Measurements from ENCODE around the gene C1orf52.

C1orf52 gene

DNA sequence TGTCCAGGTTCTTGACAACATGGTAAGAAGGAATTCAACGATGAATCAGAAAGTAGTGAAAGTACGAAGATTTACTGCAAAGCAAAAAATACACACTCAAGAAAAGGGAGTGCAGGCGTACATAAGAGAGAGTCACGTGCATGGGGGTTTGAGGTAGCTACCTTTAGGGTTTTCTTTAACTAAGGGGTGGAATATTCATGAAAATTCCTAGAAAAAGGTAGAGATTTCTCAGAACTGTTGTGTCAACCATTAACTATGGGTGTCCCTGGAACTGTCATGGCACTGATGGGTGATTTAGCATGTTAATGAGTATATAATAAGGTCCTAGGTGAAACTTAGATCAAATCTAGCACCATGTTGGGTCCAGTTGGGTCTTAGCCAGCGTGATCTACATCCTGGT is 36.1 kb downstream of the C1orf52 start:
- TF ChIP-seq, protein P1, sequence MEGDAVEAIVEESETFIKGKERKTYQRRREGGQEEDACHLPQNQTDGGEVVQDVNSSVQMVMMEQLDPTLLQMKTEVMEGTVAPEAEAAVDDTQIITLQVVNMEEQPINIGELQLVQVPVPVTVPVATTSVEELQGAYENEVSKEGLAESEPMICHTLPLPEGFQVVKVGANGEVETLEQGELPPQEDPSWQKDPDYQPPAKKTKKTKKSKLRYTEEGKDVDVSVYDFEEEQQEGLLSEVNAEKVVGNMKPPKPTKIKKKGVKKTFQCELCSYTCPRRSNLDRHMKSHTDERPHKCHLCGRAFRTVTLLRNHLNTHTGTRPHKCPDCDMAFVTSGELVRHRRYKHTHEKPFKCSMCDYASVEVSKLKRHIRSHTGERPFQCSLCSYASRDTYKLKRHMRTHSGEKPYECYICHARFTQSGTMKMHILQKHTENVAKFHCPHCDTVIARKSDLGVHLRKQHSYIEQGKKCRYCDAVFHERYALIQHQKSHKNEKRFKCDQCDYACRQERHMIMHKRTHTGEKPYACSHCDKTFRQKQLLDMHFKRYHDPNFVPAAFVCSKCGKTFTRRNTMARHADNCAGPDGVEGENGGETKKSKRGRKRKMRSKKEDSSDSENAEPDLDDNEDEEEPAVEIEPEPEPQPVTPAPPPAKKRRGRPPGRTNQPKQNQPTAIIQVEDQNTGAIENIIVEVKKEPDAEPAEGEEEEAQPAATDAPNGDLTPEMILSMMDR (IDR thresholded peaks at IDR 0.05; ENCODE audit: insufficient read depth, missing control alignments): no peak
- FAIRE-seq: no peak
- no peak for DNase-seq (ENCODE audit: insufficient read length, low spot score)

GRCh38 chr1:85220756-85221201 is 38.7 kb downstream of the C1orf52 start:
- no peak for FAIRE-seq
- DNase-seq (ENCODE audit: insufficient read length, low spot score): no peak
- TF ChIP-seq, protein P1 (IDR thresholded peaks at IDR 0.05; ENCODE audit: insufficient read depth, missing control alignments): no peak

DNA sequence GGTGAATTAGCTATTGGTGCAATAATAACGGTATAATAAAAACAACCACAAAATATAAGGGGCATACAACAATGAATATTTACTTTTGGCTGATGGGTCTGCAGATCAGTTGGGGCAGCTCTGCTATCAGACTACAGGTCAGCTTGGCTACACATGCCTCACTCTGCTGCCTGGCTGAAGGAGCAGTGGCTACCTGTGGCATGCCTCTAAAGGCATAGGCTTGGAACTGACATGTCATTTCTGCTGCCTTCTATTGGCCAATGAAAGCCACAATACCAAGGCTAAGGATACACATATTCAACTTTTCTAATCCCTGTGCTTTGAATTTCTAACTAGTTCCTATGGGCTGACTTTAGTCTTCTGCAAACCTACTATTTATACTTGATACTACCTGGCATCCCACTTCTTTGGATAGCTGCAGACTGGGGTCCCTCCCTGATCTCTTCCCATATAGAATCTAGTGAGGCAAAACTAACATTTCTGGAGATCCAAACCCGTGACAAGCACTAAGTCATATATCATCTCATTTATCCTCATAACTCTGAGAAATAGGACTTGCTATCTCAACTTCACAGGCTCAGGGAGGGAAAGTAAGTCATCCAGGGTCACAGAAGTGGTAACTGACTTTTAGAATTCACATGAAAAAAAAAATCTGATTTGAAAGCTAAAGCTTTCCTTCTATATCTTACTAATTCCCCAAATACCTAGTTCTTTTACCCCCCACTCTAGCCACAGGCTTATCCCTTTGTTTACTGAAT is 39.4 kb downstream of the C1orf52 start:
- DNase-seq (ENCODE audit: insufficient read length, low spot score) (no peak), FAIRE-seq (no peak)
- TF ChIP-seq, protein P1 (IDR thresholded peaks at IDR 0.05; ENCODE audit: insufficient read depth, missing control alignments): no peak

DNA sequence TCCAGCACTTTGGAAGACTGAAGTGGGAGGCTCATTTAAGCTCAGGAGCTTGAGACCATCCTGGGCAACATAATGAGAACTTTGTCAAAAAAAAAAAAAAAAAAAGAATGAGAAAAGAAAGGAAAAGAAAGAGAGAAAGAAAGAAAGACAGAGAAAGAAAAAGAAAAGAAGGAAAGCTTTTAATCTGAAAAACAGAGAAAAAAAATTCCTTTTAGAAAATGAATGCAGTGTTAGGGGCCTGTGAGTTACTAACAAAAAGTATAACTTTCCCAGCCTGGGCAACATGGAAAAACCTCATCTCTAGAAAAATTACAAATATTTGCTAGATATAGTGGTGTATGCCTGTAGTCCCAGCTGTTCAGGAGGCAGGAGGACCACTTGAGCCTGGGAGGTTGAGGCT is 42.8 kb downstream of the C1orf52 start:
- FAIRE-seq (no peak), DNase-seq (ENCODE audit: insufficient read length, low spot score) (no peak)
- TF ChIP-seq, protein P1 (IDR thresholded peaks at IDR 0.05; ENCODE audit: insufficient read depth, missing control alignments): no peak

DNA sequence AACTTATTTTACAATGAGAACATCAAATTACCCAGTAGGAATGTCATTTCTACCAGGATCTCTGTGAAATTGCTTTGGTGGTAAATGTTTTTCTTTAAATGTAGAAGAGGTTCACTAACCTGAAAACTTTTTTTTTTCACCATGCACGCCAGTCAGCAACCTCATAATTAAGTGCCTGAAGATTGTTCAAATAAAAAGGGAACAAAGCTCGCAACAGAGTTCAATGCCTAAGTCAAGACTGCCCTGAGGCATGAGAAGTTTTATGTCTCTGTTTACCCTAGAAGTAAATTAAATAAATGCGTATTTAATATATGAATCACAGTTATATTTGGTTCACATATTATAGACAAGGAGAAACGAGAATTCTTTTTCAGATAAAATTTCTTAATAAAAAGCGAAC is 44.8 kb downstream of the C1orf52 start:
- no peak for FAIRE-seq
- no peak for DNase-seq (ENCODE audit: insufficient read length, low spot score)
- TF ChIP-seq, protein P1 (IDR thresholded peaks at IDR 0.05; ENCODE audit: insufficient read depth, missing control alignments): no peak

GRCh38 chr1:85208488-85208887 is 51.0 kb downstream of the C1orf52 start:
- TF ChIP-seq, protein P1 (IDR thresholded peaks at IDR 0.05; ENCODE audit: insufficient read depth, missing control alignments): no peak

DNA sequence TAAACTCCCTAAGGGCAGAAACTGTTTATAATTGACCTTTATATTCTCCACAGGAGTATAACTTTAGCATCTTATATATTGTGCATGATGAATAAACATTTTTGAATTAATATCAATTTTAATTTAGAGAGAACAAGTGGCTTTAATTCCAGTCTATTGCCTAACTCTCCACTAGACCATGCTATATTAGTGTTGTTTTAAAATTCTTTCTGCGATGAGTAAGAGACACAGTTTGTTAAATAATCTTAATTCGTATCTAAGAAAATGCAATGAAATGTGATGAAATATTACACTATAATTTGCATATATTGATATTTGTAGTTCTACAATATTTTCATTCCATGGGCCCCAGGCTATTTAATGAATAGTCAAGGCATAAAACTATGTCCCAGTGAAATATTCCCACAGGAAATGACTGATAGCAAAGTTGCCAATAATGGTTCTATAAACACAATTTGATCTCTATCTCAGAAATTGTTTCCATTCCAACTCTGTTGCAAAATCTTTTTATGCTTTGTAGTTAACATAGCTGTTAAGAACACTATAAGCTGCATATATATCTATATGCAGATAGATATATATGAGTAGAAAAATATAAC is 55.8 kb downstream of the C1orf52 start:
- no peak for DNase-seq (ENCODE audit: insufficient read length, low spot score)
- no peak for FAIRE-seq
- TF ChIP-seq, protein P1 (IDR thresholded peaks at IDR 0.05; ENCODE audit: insufficient read depth, missing control alignments): no peak

More at GRCh38 chr1:85208488-85208887, 51.0 kb downstream of the C1orf52 start:
- DNase-seq (ENCODE audit: insufficient read length, low spot score) (no peak), FAIRE-seq (no peak)
